GM19397 (cell line): ENCODE data around the gene STEEP1.

Source experiments
- ATAC-seq: cut with Tn5 transposase; IDR thresholded peaks from one replicate; pipeline ENCODE4 v1.9.1; 2021; ENCODE audit warnings: mild to moderate bottlenecking, moderate library complexity; ENCODE audit not compliant: unreplicated experiment

STEEP1 gene

DNA sequence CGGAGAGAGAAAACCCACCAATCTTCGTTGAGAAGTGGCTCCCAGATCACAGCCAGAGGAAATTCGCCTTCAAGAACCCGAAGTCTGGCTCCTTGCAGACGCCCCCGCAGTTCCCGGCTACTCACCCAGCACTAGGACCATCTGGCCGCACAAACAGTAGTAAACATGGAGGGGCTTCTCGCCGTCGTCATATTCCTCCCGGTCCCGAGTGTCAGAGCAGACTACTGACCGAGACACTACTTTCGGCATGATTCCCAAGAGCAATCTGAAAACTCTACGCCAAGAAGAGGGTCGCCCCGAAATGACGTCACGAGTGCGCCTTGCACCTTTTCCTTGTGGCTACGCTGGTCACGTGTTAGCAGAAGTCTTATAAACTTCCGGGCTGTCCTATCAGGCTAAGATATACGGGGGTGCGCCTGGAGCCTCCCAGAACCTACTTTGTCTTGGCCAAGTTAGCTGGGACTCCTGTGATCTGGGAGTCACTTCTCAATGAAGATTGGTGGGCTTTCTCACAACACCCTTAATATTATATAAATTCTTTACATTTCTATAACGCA lies at the start of gene STEEP1:
Gene STEEP1 (minus strand): TSS at position 303 of the 557 bp plus-strand sequence. CDS start 54 bp downstream, at position 249.
- peak; percentile 96 for ATAC-seq

DNA sequence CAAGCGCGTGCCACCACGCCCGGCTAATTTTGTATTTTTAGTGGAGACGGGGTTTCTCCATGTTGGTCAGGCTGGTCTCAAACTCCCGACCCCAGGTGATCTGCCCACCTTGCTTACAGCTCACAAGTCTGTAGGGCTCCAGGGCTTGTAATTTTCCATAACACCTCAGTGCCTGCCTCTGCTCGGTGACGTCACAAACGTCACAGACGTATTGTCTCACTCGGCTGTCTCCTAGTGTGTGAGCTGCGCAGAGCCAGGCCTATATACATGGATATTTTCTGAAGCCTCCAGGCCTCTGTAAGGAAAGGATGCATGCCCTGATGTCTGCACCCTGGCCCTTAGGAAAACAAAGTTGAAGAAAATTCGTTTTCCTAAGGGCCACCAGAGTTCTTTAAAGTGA lies 49.6 kb upstream of the STEEP1 start:
- ATAC-seq: no peak

DNA sequence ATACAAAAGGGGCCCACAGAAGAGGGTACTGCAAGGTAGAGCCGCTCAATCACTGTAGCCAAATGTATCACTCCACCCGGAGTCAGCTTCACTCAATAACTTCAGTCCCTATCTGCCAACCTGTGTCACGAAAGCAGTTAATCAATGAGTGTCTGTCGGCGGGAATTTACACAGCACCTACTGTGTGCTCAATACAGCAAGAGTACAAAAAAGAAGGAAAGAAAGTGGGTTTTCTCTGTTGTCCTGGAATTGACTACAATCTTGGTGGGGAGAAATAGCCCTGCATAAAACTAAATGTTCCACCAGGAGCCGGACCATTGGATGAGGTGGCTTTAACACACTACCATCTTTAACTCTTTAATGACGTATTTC lies 41.8 kb upstream of the STEEP1 start:
- no peak for ATAC-seq

DNA sequence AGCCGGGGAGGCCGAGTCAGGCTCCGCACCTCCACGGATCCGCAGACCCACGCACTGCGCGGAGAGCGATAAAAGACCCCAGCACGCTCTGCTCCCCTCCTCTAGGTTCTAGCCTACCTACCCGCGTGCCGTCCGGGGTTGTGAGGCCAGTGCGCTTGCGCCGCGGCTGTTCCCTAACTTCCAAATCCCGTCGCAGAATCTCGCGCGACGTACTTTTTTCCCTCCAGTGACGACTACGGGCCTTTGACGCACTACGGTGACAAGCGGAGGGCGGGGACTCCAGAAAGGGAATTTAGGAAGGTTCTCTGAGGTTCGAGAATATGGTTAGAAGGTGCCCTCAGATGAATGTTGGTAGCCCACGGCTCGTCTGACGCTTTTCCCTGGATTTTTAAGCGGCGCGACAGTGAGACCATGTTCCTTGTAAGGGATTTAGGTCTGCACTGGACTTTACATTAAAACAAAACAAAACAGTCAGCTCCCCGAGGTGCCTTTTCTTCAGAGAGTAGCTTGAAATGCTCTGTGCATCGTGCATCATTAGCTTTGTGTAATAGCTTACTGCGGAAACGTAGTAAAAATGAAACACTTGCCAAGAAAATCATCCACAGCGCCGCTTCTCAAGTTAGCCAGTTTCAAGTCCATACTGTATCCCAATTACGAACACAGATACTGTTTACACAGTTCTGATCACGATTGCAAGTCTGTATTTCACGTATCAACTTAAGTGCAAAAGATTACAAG lies 41.2 kb upstream of the STEEP1 start, which contains the start of gene NKRF:
Gene NKRF (minus strand): TSS at position 145 of the 738 bp plus-strand sequence.
- peak; percentile 84 for ATAC-seq

DNA sequence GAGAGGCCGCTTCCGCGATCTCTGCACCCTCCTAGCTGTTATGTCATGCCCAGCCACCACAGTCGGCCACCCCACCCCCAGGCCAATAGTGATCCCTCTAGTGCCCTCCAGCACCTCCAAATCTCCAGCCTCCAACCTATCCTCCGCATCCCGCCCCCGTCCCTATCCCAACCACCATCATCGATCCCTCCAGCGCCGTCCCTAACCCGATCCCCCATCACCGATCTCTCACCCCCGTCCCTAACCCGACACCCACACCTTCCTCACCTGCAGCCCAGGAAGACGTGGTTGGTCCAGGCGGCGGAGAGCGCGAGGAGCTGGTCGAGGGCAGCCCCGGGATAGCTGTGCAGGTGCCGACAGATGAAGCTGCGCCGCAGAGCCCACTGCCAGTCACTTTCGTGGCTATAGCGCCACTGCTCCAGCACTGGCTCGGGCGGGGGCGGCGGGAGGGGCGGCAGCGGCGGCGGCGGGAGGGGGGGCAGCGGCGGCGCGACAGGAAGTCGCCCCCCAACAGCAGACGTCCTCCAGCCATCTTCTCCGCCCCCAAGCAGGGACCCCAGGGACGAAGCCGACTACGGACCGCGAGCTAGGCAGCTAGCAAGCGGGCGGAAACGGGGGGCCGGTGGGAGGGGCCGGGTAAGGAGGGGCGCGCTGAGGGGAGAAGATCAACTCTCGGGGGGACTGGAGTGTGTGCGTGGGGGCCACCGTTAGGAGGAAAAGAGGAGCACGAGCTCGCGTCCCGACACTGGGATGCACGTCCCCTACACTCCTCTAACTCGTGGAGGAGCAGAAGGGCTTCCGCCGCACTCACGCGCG lies 40.5 kb upstream of the STEEP1 start:
- peak; percentile 44 for ATAC-seq

DNA sequence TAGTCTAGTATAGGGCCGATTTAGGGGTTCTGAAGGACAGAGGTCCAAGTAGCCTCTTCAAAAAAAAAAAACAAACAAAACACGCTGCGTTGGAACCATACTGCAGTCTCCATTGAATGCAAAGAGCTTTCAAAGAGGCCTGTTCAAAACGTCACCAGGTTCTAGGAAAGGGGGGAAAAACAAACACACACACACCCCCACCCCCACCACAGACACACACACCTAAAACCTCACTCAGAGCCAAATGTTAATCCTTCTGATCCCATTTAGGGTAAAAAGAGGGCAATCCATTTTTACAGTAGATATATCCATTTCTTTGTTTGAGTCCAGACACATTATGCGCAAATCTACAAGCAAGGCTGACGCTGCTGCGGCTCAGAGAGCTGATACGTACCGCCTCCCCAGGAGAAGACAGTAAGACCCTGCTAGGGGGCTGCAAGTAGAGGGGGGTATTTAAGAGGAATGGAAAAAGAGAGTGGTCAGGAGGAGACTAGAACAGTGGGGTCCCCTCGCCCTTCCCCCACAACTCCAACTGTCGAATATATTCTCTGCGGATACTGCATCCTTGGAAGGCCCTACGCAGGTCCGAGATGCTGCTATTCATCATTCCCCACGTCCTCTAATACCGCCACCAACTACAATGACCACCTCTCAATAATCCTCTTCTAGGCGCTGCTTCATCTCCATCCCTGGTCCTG lies 39.7 kb upstream of the STEEP1 start:
- ATAC-seq: no peak

DNA sequence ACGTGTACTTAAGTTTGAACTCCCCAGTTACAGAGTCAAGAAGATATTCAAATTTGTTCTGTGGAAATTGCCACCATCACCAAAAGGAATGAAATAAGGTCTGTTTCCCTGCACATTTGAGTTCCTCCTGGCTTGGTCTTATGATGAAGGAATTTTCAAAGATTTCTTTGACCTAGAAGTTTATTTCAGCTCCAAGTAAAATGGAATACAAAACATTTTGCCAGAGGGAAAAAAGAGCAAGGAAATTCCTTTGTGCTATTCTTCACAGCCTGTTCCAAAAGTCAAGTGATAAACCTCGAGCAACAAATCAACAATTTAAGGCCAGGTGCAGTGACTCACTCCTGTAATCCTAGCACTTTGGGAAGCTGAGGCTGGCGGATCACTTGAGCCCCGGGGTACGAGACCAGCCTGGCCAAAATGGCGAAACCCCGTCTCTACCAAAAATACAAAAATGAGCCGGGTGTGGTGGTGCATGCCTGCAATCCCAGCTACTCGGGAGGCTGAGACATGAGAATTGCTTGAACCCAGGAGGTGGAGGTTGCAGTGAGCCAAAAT lies 37.6 kb upstream of the STEEP1 start:
- ATAC-seq: no peak

DNA sequence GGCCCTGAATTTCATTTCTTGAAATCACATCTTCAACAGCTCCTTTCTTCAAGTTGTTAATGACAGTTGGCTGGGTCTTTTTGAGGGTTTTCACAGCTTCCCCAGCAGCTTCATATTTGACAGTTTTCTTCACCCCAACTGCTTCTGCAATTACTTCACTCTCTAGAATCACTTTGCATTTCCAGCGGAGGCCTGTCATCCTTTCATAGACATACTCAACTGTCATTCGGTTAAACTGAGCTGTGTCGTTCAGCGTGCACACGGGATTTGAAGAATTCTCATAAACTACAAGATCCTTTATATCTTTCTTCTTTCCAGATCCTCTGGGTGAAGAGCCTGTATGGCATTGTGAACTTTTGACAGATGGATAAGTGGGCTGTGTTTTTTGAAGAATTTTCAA lies 24.6 kb upstream of the STEEP1 start:
- ATAC-seq: no peak

DNA sequence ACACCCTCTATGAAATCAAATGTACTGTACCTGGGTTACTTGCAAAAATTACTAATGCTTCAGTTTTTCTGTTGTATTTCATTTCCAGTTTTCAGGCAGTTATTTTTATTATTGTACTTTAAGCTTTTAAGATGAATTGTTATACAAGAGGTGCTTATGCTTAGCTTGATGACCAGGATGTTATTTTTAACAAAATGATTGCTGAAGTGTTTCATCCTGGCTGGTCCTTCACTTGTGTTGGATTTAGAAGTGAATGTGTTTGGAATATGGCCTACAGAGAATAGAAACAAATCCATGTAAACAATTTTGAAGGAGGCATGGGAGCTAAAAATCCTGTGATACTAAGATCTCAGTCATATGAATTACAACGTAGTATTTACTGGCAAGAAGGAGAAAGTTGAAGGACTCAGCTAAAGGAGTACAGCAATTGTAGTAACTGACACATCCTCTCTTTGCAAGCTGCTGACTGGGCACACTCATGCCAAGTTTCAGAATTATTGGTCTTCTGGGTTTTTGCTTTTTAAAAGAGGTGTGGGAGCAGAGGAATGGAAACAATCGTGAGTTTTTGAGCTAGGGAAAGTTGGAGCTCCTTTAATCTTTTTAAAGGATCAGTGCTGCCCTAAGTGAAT lies 18.3 kb upstream of the STEEP1 start:
- ATAC-seq: no peak

DNA sequence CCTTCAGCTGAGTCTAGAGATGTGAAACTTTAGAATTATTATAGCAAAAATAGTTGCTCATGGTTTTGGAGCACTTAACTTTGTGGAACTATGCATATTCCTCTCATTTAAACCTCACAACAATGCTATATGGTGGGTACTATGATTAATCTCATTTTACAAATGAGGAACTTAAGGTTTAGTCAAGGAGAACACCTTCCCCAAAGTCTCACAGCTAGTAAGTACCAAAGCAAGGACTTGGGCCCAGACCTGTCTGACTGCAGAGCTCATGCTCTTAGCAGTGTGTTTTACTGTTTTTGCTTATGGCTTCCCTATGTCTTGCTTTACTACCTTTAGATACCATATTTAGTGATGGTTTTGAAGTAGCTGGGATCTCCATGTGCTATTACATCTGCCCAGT lies 14.2 kb upstream of the STEEP1 start:
- ATAC-seq: no peak

DNA sequence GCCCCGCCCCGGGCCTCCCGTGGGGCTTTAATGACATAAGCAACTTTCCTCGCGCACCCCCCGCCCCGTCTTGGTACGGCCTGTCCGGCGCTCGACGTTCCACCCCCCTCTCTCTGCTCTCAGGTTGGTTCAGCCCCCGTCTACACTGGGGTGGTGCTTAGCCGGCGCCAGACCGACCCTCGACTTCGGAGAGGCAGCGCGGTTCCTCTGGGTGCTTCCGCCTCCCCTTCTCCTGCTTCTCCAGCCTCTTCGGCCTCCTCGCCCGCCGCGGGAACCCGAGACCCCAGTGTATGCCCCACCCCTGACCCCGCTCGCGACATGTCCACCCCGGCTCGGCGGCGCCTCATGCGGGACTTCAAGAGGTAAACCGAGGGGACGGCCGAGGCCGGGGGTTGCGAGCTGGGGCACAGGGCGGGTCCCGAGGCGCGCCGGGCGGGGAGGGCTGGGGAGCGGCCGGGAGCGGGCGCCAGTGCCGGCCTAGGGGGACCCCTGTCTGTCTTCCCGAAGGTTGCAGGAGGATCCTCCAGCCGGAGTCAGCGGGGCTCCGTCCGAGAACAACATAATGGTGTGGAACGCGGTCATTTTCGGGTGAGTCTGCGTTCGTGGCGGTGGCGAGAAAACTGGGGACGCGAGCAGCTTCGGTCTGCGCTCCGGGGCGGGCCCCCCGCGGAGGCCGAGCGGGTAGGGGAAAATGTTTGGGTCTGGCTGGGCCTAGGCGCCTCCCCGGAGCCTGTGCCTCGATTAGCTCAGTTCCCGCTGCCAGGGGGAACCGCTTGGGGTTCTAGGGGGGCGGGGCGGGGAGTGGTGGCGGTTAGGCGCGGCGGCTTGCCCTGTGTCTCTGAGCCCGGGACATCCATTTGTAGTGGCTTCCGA lies 9.4 kb upstream of the STEEP1 start, which contains the start of gene UBE2A:
Gene UBE2A (plus strand): TSS at position 170 of the 873 bp plus-strand sequence. CDS start 149 bp downstream, at position 319.
- ATAC-seq: peak; percentile 85

DNA sequence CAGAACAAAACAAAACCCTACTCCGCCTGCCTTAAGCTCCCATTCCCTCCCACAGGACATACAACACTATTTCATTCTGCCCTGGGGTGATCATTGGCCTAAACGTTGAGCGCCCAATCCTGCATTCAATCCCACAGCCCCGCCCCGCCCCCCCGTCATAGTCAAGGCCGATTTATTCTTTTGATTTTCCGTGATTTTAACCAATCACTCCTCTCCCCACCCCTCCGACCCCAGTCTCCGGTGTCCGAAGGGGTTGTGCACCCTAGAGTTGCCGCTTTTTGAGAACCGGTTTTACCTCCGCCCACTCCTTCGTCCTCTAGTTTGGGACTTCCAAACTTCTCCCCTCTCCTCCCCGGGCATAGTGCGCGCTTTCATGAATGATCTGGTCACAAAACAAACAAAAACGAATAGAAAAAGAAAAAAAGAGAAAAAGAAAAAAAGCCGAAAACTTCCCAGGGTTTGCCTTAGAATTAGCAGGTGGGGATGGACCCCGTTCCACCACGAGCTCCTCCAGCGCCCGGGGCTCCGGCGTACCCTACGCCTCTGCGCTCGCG lies 8.7 kb upstream of the STEEP1 start:
- peak; percentile 7 for ATAC-seq

DNA sequence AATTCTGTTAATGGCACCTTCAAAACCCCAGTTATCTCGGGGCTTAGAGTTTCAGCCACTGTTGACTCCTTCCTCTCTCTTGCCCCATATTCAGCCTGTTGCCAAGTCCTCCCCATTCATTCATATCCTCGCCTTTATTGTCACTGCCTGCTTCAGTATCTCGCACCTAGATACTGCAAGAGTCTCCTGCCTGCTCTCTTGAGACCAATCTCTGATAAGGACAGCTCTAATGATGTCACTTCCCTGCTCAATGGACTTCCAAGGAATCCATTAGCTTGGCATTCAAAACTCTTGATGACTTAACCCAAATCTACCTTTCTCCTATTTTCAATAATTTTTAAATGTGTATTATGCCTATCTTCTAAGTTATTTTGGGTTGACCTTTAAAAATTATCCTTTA lies 8.0 kb upstream of the STEEP1 start:
- ATAC-seq: no peak

DNA sequence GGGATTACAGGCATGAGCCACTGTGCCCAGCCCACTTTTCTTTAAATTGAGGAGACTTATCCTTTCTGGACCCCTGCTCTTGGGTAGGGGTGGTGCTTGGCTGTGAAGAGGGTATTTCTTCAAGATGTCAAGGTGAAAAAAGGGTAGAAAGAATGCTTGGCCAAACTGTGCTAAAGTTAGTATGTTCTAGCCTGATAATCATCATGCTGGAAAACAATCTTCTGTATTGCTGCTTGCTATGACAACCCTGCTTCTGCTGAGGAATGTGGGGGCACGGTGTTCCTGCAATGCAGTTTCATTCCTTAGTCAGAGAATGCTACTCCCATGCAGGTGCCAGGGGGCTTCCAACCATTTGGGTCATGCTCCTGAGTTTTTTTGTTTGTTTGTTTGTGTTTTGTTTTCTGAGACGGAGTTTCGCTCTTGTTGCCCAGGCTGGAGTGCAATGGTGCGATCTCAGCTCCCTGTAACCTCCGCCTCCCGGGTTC lies 5.2 kb upstream of the STEEP1 start:
- no peak for ATAC-seq

DNA sequence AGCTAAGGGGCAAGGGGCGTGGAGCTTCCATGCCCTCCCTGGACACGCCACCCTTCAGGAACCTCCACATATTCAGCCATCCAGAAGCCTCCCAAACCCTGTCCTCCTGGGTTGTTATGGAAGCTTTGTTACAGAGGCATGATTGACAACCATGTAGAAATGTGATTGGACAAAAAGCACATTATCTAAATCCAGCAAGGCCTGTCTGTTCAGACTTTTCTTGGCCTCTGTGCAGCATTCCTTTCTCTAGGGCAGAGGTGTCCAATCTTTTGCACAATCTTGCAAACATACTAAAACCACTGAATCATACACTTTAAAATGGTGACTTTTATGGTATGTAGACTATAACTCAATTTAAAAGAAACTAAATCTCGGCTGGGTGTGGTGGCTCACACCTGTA lies 12.7 kb downstream of the STEEP1 start:
- ATAC-seq: no peak

DNA sequence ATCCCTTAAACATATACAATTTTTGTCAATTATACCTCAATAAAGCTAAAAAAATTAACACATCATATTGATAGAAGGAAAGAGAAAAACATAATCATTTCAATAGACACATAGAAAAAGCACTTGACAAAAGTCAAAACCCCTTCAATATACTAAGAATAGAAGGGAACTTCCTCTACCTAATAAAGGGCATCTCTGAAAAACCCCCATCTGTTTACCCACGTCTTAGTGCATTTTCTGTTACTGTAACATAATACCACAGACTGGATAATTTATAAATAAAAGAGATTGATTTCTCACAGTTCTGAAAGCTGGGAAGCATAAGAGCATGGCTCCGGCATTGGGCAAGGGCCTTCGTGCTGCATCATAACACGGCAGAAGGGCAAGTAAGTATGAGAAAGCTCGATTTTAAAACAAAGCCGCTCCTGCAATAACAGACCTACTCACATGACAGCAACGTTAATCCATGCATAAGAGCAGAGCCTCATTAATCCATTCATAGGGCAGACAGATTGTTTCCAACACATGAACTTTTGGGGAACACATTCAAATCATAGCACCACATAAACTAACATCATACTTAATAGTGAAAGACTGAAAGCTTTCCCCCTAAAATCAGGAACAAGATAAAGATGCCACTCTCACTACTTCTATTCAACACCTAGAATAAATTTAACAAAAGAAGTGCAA lies 15.7 kb downstream of the STEEP1 start:
- ATAC-seq: no peak

DNA sequence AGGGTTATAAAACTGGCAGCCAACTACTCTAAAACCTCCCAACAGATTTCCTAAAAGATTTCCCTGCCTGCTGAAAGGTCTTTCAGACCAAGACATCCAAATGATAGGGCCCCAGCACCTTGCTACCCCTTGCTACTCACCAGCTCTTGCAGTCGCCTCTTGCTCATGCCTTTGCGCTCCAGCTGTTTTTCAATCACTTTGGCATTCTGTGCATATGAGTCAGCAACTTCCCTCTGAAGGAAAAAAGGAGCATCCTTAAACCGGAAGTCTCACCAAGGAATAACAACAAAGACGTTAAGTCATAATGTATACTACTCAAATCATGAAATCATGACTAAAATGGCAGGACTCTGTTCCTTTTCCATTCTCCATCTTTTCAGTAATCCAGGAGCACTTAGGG lies 24.0 kb downstream of the STEEP1 start:
- ATAC-seq: no peak

DNA sequence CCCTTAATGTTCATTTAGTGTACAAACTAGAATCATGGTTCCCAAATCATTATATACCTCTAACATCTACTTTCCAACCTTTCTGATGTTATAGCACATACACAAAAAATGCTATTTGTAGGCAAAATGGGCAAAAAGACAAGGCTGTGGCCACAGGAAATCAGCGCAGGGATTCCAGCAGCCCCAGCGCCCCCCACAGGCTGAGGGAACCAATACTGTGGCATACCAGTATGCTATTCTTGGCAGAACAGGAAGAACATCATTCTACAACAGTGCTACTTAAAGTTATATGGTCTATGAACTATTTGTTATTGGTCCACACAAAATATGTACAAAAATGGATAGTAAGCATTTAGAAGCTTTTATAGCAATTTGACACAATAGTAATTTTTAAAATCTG lies 25.3 kb downstream of the STEEP1 start:
- no peak for ATAC-seq
